Smooth muscle cell (in vitro differentiated cells): Measurements from ENCODE around the gene SCARF1. TPM values are rescaled to one million over a fixed set of nuclear protein-coding genes. Genes with fewer than 3 reads are reported as not detected.
A peak's percentile ranks its signal among the peaks of the same experiment; 100 is the strongest.

Experiments
- DNase-seq: peaks from one replicate; lab custom pipeline; 2025; ENCODE audit not compliant: unreplicated experiment; lab: John Stamatoyannopoulos, UW
- H2AFZ ChIP-seq: fragments of 200-600 bp; sonication (generic); 2 replicates; pipeline ENCODE4 v1.6.0; 2016; ENCODE audit warnings: antibody characterized with exemption, low read depth, mild to moderate bottlenecking
- H3F3A ChIP-seq: fragments of 200-600 bp; sonication (generic); 2 replicates; pipeline ENCODE4 v1.6.0; 2017; ENCODE audit warnings: antibody characterized with exemption, low read depth
- H3K27ac ChIP-seq: fragments of 200-600 bp; sonication (generic); 2 replicates; pipeline ENCODE4 v1.5.1; 2016; ENCODE audit warnings: low read depth, mild to moderate bottlenecking
- H3K27me3 ChIP-seq: fragments of 200-600 bp; sonication (generic); 2 replicates; pipeline ENCODE4 v1.6.1; 2016; ENCODE audit warnings: low read depth, mild to moderate bottlenecking
- H3K36me3 ChIP-seq: fragments of 200-600 bp; sonication (generic); 2 replicates; pipeline ENCODE4 v1.5.1; 2016; ENCODE audit warnings: low read depth
- H3K4me1 ChIP-seq: fragments of 200-600 bp; sonication (generic); 2 replicates; pipeline ENCODE4 v1.5.1; 2016; ENCODE audit warnings: low read depth
- H3K4me2 ChIP-seq: fragments of 200-600 bp; sonication (generic); 2 replicates; pipeline ENCODE4 v1.6.0; 2016; ENCODE audit warnings: mild to moderate bottlenecking
- H3K4me3 ChIP-seq: fragments of 200-600 bp; sonication (generic); 2 replicates; pipeline ENCODE4 v1.5.1; 2016; ENCODE audit warnings: mild to moderate bottlenecking
- H3K79me2 ChIP-seq: fragments of 200-600 bp; sonication (generic); 2 replicates; pipeline ENCODE4 v1.6.0; 2016; ENCODE audit warnings: low read depth, mild to moderate bottlenecking
- H3K9ac ChIP-seq: fragments of 200-600 bp; sonication (generic); 2 replicates; pipeline ENCODE4 v1.6.0; 2016; ENCODE audit warnings: low read depth
- H3K9me3 ChIP-seq: fragments of 200-600 bp; sonication (generic); replicated peaks from 2 replicates; pipeline ENCODE4 v1.5.1; 2016; ENCODE audit warnings: low read depth
- H4K20me1 ChIP-seq: fragments of 200-600 bp; sonication (generic); 2 replicates; pipeline ENCODE4 v1.6.0; 2016; ENCODE audit warnings: low read depth
- WGBS: methylation state at CpG from one replicate; pipeline ENCODE4 v1.1.7; 2016; ENCODE audit warnings: low lambda C conversion rate; 5-methylcytosine and 5-hydroxymethylcytosine counted together
- polyA plus RNA-seq: library from polyadenylated mRNA; unstranded; fragments of >200 nt; fragmentation: Nextera tagmentation; extraction: Ambion mirVana; gene quantifications from 2 replicates; pipeline ENCODE4 v1.2.1, GENCODE V29; 2016
- total RNA-seq: library from RNA; depleted of rRNA; stranded (reverse); fragments of >200 nt; gene quantifications from 2 replicates; pipeline ENCODE4 v1.2.3, GENCODE V29; 2014
- TF ChIP-seq, protein P1 (sequence below): fragments of 200-600 bp; sonication (generic); IDR thresholded peaks from 2 replicates; pipeline ENCODE4 v1.5.1; 2017; ENCODE audit warnings: borderline replicate concordance, mild to moderate bottlenecking, antibody characterized with exemption; ENCODE audit not compliant: insufficient read depth, poor library complexity, severe bottlenecking

Gene SCARF1
- total and polyA plus RNA-seq, 2 experiments from 2014 or later, result 0.11 to 0.63 TPM

DNA sequence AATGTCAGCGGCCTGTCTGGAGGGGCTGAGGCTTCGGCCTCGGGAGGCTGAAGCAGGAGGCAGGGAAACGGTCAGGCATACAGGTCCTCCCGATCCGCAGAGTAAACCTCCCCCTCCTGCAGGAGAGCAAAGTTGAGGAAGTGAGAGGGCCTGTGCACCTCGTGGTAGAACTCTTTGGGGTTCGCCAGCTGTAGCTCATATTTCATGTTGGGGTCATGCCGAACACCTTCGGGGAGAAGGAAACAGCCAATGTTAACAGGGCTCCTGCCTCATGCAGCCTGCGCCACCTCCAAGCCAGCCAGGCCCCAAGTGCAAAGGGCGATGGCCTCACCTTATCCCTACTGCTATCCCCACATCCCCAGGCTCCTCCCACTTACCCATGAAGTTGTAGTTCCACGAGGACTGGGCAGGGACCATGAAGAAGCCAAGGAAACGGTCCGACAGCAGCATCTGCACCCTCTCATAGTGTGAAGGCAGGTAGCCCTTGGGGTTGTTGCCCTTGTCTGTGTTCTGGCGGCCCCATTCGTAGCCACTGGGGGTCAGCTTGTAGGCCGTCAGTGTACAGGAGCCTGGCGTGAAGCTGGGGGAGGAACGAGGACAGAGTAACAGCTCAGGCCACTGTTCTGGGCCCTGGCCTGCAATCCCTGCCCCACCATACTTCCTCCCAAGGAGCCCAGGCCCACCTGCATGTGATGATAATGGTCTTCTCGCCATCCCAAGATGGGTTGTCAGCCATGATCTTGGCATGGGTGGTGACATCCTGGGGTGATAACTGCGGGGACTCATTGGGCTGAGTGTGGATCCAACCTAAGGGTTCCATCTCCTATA lies 5.4 kb upstream of the SCARF1 start:
- H3K79me2 ChIP-seq, result no peaks in the 10 kb centered on the region
- no peak overlapping the region for H3K27ac ChIP-seq
- H3K4me2 ChIP-seq, result no peak overlapping the region
- no peak overlapping the region for H3K4me3 ChIP-seq
- peaks cover 21% of the 10 kb centered on the region for H3K36me3 ChIP-seq
- TF ChIP-seq, protein P1, sequence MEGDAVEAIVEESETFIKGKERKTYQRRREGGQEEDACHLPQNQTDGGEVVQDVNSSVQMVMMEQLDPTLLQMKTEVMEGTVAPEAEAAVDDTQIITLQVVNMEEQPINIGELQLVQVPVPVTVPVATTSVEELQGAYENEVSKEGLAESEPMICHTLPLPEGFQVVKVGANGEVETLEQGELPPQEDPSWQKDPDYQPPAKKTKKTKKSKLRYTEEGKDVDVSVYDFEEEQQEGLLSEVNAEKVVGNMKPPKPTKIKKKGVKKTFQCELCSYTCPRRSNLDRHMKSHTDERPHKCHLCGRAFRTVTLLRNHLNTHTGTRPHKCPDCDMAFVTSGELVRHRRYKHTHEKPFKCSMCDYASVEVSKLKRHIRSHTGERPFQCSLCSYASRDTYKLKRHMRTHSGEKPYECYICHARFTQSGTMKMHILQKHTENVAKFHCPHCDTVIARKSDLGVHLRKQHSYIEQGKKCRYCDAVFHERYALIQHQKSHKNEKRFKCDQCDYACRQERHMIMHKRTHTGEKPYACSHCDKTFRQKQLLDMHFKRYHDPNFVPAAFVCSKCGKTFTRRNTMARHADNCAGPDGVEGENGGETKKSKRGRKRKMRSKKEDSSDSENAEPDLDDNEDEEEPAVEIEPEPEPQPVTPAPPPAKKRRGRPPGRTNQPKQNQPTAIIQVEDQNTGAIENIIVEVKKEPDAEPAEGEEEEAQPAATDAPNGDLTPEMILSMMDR, result no peak
- H4K20me1 ChIP-seq, result peaks cover 23% of the 10 kb centered on the region
- peaks cover 10% of the 10 kb centered on the region for H3K4me1 ChIP-seq
- H3K27me3 ChIP-seq, result no peaks in the 10 kb centered on the region
- H3K9ac ChIP-seq, result no peak overlapping the region
- WGBS, result 92% methylated on average over 22 of the region's 22 CpGs
- DNase-seq, result no peak
- peaks cover 59% of the 10 kb centered on the region for H3F3A ChIP-seq
- H2AFZ ChIP-seq, result no peak overlapping the region
- H3K9me3 ChIP-seq, result no peaks in the 10 kb centered on the region

DNA sequence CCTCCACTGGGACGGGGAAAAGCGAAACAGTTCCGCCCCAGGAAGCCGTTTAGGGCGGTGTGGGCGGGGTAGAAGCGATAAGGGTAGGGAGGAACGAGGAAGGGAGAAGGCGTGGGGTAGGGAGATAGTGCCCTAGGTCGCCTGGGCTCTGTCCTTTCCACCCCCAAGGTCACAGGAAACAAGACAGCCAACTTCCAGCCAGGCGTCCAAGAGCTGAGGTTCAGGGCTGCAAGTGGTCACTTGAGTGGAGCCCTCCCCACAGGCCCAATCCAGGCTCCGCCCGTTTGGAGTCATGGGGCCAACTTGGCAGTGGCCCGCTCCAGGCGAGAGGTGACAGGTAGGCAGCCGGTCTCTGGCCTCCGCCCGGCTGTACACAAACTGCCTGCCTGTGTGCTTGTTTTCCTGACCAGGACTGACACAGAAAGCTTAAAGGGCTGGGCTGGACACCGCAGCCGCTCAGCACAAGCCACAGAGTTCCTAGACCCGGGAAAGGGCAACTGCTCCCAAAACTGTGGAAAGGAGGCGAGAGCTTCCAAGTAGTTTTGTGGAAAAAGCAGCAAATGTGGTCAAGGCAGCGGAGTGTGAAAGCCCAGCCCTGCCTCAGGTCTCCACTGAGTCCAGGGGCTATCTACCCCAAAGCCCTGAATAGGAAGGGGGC lies 4.4 kb upstream of the SCARF1 start, which contains the start of gene RILP:
Gene RILP, minus strand, starts transcription at position 23 of the 658 bp plus-strand sequence. CDS start 62 bp downstream, outside the sequence.
- TF ChIP-seq, protein P1, result no peak
- H3K4me1 ChIP-seq, result peaks cover 10% of the 10 kb centered on the region
- peaks cover 21% of the 10 kb centered on the region for H3K36me3 ChIP-seq
- H3K27ac ChIP-seq, result peak within 1 kb of the TSS; percentile 69
- H3K27me3 ChIP-seq, result no peaks in the 10 kb centered on the region
- peaks cover 23% of the 10 kb centered on the region for H4K20me1 ChIP-seq
- DNase-seq, result no peak
- peak within 1 kb of the TSS; percentile 79 for H3K4me3 ChIP-seq
- H3K4me2 ChIP-seq, result peak within 1 kb of the TSS; percentile 98
- peak within 1 kb of the TSS; percentile 64 for H3K9ac ChIP-seq
- 46% methylated on average over 15 of the region's 23 CpGs for WGBS
- no peaks in the 10 kb centered on the region for H3K79me2 ChIP-seq
- H3F3A ChIP-seq, result peaks cover 58% of the 10 kb centered on the region
- peak within 1 kb of the TSS; percentile 58 for H2AFZ ChIP-seq
- H3K9me3 ChIP-seq, result no peaks in the 10 kb centered on the region

DNA sequence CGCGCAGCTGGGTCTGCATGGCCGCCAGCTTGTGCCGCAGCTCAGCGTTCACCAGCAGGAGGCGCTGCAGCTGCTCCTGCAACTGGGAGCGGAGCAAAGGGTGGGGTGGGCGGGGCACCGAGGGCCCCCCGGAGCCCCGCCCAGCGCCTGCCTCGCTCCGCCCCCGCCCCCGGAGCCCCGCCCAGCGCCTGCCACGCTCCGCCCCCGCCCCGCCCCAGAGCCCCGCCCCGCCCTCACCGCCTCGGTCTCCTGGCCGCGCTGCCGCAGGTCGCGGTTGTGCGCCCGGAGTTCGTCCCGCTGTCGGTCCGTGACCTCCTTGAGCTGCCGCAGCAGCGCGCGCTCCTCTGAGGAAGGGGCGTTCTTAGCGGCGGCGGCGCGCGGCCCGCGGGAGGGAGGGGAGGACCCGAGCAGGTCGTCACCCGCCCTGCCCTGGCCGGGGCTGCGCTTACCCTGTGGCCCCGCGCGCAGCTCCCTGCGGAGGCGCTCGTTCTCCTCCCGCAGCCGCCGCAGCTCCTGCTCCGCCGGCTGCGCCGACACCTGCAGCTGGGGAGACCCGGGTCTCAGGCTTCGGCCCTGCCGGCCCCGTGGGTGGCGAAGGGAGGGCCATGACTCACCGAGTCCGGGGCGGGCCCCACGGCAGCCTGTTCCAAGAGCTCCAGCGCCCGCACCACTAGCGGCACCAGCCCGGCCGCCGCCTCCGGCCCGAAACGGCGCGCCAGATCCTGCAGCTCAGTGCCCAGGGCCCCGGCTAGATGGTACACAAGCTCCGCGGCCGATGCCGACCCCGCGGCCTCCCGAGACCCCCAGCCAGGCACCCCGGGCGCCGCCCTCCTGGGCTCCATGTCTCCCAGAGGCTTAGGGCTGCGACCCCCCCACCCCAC lies 3.7 kb upstream of the SCARF1 start:
- Histone ChIP-seq H3K9ac (peak overlapping the region; percentile 64), H3K4me1 (peaks cover 10% of the 10 kb centered on the region), H3K36me3 (peaks cover 16% of the 10 kb centered on the region), H3K4me2 (peak overlapping the region; percentile 98), H4K20me1 (peaks cover 23% of the 10 kb centered on the region), H3K4me3 (peak overlapping the region; percentile 79), H3K27me3 (no peaks in the 10 kb centered on the region), H3K27ac (peak overlapping the region; percentile 69), H3F3A (peaks cover 58% of the 10 kb centered on the region), H2AFZ (no peak overlapping the region), H3K9me3 (no peaks in the 10 kb centered on the region), H3K79me2 (no peaks in the 10 kb centered on the region)
- TF ChIP-seq, protein P1, result peak; percentile 90
- DNase-seq, result peak; percentile 79
- 2% methylated on average over 40 of the region's 100 CpGs for WGBS
